ENCODE data around the gene PHLDB2. TPM values are rescaled to one million over a fixed set of nuclear protein-coding genes. Genes with fewer than 3 reads are reported as not detected.

The PHLDB2 gene
- polyA plus RNA-seq, 1 donor (not counting 4 experiments of a cell fraction or from before 2014, with no cell fraction given) = 150 TPM

DNA sequence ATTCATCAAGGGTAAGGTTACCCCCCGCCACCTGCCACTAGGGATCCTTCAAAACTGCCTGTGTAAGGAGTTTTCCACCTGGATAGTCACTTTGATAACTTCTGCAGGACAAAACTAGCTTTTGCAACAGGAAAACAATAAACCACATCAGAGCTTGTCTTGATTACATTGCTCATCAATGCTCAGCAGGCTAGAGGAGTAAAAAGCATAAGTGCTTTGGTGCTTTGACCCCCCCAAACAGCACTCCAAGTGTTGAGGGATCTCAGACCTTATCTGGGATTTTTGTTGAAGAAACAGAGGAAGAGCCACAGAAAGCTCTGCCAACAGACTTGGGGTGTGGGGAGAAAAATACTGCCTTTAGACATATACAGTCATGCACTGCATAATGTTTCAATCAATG is 10.8 kb upstream of the PHLDB2 start:
- Histone ChIP-seq H3K9ac (ENCODE audit: control insufficient read depth, extremely low read depth, insufficient read depth, low read length) (no peak overlapping the region), H3K4me3 (ENCODE audit: control insufficient read depth in 2 of 3, extremely low read depth in 1 of 3, insufficient read depth in 2 of 3, low read depth in 1 of 3, low read length in 3 of 3) (no peak overlapping the region), H3K9me1 (ENCODE audit: control insufficient read depth, extremely low read depth, insufficient read depth, low read length) (no peaks in the 10 kb centered on the region), H3K36me3 (ENCODE audit: control insufficient read depth in 2 of 2, extremely low read depth in 1 of 2, insufficient read depth in 2 of 2, low read length in 2 of 2) (no peaks in the 10 kb centered on the region), H2AFZ (ENCODE audit: control insufficient read depth, low read length) (no peak overlapping the region), H3K79me2 (ENCODE audit: control insufficient read depth, insufficient read depth, low read length) (no peaks in the 10 kb centered on the region), H3K27ac (ENCODE audit: control insufficient read depth, insufficient read depth, low read length) (peak overlapping the region; percentile 33), H4K20me1 (ENCODE audit: control insufficient read depth, extremely low read depth, insufficient read depth, low read length) (no peaks in the 10 kb centered on the region), H3K4me1 (ENCODE audit: control insufficient read depth, extremely low read depth, insufficient read depth, low read length) (peaks cover 51% of the 10 kb centered on the region), H3K27me3 (ENCODE audit: control insufficient read depth, extremely low read depth, insufficient read depth, low read length) (no peaks in the 10 kb centered on the region), H3K4me2 (ENCODE audit: control insufficient read depth, extremely low read depth, insufficient read depth, low read depth, low read length) (peak overlapping the region; percentile 10), H3K9me3 (ENCODE audit: control insufficient read depth, low read depth, low read length) (no peaks in the 10 kb centered on the region)
- FAIRE-seq = peak; percentile 75
- no peak for DNase-seq (ENCODE audit: low read depth, low spot score)
- TF ChIP-seq, protein P1, sequence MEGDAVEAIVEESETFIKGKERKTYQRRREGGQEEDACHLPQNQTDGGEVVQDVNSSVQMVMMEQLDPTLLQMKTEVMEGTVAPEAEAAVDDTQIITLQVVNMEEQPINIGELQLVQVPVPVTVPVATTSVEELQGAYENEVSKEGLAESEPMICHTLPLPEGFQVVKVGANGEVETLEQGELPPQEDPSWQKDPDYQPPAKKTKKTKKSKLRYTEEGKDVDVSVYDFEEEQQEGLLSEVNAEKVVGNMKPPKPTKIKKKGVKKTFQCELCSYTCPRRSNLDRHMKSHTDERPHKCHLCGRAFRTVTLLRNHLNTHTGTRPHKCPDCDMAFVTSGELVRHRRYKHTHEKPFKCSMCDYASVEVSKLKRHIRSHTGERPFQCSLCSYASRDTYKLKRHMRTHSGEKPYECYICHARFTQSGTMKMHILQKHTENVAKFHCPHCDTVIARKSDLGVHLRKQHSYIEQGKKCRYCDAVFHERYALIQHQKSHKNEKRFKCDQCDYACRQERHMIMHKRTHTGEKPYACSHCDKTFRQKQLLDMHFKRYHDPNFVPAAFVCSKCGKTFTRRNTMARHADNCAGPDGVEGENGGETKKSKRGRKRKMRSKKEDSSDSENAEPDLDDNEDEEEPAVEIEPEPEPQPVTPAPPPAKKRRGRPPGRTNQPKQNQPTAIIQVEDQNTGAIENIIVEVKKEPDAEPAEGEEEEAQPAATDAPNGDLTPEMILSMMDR (optimal IDR thresholded peaks at IDR 0.05 in 1 of 3, IDR thresholded peaks at IDR 0.05 in 1 of 3, conservative IDR thresholded peaks at IDR 0.05 in 1 of 3; ENCODE audit: extremely low read depth in 1 of 3, insufficient read depth in 2 of 3, low read length in 3 of 3) = no peak
- no peak for TF ChIP-seq EZH2 (IDR thresholded peaks at IDR 0.05; ENCODE audit: low read length)
- dilution Hi-C loops (cut with MboI; ENCODE audit: extremely low pct_ligation_motif_present, low sequenced_read_pairs) = no loop called here

DNA sequence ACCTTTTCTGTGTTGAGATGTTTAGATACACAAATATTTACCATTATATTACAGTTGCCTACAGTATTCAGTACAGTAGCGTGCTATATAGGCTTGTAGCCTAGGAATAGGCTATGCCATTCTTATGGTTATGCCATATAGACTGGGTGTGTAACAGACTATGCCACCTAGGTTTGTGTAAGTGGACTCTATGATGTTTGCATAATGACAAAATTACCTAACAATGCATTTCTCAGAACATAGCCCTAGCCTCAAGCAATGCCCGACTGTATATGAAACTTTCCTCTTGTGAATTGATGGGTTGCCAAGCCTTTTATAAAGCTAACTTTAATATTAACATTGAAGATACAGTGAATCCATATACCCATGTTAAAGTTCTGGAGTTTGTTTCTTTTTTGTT is 10.3 kb upstream of the PHLDB2 start:
- no peaks in the 10 kb centered on the region for H3K27me3 ChIP-seq (ENCODE audit: control insufficient read depth, extremely low read depth, insufficient read depth, low read length)
- H3K9ac ChIP-seq (ENCODE audit: control insufficient read depth, extremely low read depth, insufficient read depth, low read length) = no peak overlapping the region
- H4K20me1 ChIP-seq (ENCODE audit: control insufficient read depth, extremely low read depth, insufficient read depth, low read length) = no peaks in the 10 kb centered on the region
- H3K27ac ChIP-seq (ENCODE audit: control insufficient read depth, insufficient read depth, low read length) = no peak overlapping the region
- H3K79me2 ChIP-seq (ENCODE audit: control insufficient read depth, insufficient read depth, low read length) = no peaks in the 10 kb centered on the region
- FAIRE-seq (peak; percentile 39), DNase-seq (ENCODE audit: low read depth, low spot score) (no peak)
- no peak overlapping the region for H2AFZ ChIP-seq (ENCODE audit: control insufficient read depth, low read length)
- H3K4me2 ChIP-seq (ENCODE audit: control insufficient read depth, extremely low read depth, insufficient read depth, low read depth, low read length) = no peak overlapping the region
- no peaks in the 10 kb centered on the region for H3K9me3 ChIP-seq (ENCODE audit: control insufficient read depth, low read depth, low read length)
- dilution Hi-C loops (cut with MboI; ENCODE audit: extremely low pct_ligation_motif_present, low sequenced_read_pairs) = no loop called here
- H3K4me1 ChIP-seq (ENCODE audit: control insufficient read depth, extremely low read depth, insufficient read depth, low read length) = peaks cover 51% of the 10 kb centered on the region
- no peaks in the 10 kb centered on the region for H3K36me3 ChIP-seq (ENCODE audit: control insufficient read depth in 2 of 2, extremely low read depth in 1 of 2, insufficient read depth in 2 of 2, low read length in 2 of 2)
- no peak overlapping the region for H3K4me3 ChIP-seq (ENCODE audit: control insufficient read depth in 2 of 3, extremely low read depth in 1 of 3, insufficient read depth in 2 of 3, low read depth in 1 of 3, low read length in 3 of 3)
- H3K9me1 ChIP-seq (ENCODE audit: control insufficient read depth, extremely low read depth, insufficient read depth, low read length) = no peaks in the 10 kb centered on the region
- no peak for TF ChIP-seq EZH2 (IDR thresholded peaks at IDR 0.05; ENCODE audit: low read length)
- TF ChIP-seq, protein P1 (optimal IDR thresholded peaks at IDR 0.05 in 1 of 3, IDR thresholded peaks at IDR 0.05 in 1 of 3, conservative IDR thresholded peaks at IDR 0.05 in 1 of 3; ENCODE audit: extremely low read depth in 1 of 3, insufficient read depth in 2 of 3, low read length in 3 of 3) = no peak

Data from keratinocyte (primary cell).